ENCODE measurements around the gene C1QL1.
A peak's percentile ranks its signal among the peaks of the same experiment; 100 is the strongest.
"Not testable (repeated sequence)": the region's sequence is repeated elsewhere in the genome, so short reads cannot be mapped to it uniquely, and the experiment has no call there.

The C1QL1 gene

GRCh38 chr17:44956998-44957981 lies 10.8 kb downstream of the C1QL1 start:
- Histone ChIP-seq H3K27me3 (replicated peaks; ENCODE audit: control insufficient read depth, insufficient read depth, low read length) (peaks cover 13% of the 10 kb centered on the region), H3K9ac (ENCODE audit: low read length) (no peak overlapping the region), H3K4me3 (ENCODE audit: low read length) (no peak overlapping the region), H3K36me3 (ENCODE audit: control insufficient read depth, insufficient read depth, low read length, severe bottlenecking) (no peaks in the 10 kb centered on the region), H3K4me1 (ENCODE audit: control insufficient read depth, insufficient read depth, low read length) (no peaks in the 10 kb centered on the region), H3K9me3 (ENCODE audit: control insufficient read depth, low read length) (no peaks in the 10 kb centered on the region)
- DNase-seq (ENCODE audit: low read depth): no peak

- Histone ChIP-seq H3K27me3 (replicated peaks; ENCODE audit: control insufficient read depth, insufficient read depth, low read length) (peaks cover 13% of the 10 kb centered on the region), H3K4me3 (ENCODE audit: low read length) (no peak overlapping the region), H3K36me3 (ENCODE audit: control insufficient read depth, insufficient read depth, low read length, severe bottlenecking) (no peaks in the 10 kb centered on the region), H3K4me1 (ENCODE audit: control insufficient read depth, insufficient read depth, low read length) (no peaks in the 10 kb centered on the region), H3K9me3 (ENCODE audit: control insufficient read depth, low read length) (no peaks in the 10 kb centered on the region), H3K9ac (ENCODE audit: low read length) (no peak overlapping the region)
- DNase-seq (ENCODE audit: low read depth): no peak
Observed at GRCh38 chr17:44955674-44956425, 12.3 kb downstream of the C1QL1 start.

GRCh38 chr17:44952946-44953475 lies 15.1 kb downstream of the C1QL1 start:
- H3K36me3 ChIP-seq (ENCODE audit: control insufficient read depth, insufficient read depth, low read length, severe bottlenecking): no peaks in the 10 kb centered on the region
- H3K27me3 ChIP-seq (replicated peaks; ENCODE audit: control insufficient read depth, insufficient read depth, low read length): peaks cover 11% of the 10 kb centered on the region
- no peaks in the 10 kb centered on the region for H3K9me3 ChIP-seq (ENCODE audit: control insufficient read depth, low read length)
- H3K4me3 ChIP-seq (ENCODE audit: low read length): no peak overlapping the region
- no peak overlapping the region for H3K9ac ChIP-seq (ENCODE audit: low read length)
- no peak for DNase-seq (ENCODE audit: low read depth)
- H3K4me1 ChIP-seq (ENCODE audit: control insufficient read depth, insufficient read depth, low read length): peaks cover 4% of the 10 kb centered on the region

- Histone ChIP-seq H3K27me3 (replicated peaks; ENCODE audit: control insufficient read depth, insufficient read depth, low read length) (no peaks in the 10 kb centered on the region), H3K9ac (ENCODE audit: low read length) (peak overlapping the region; percentile 88), H3K36me3 (ENCODE audit: control insufficient read depth, insufficient read depth, low read length, severe bottlenecking) (no peaks in the 10 kb centered on the region), H3K4me1 (ENCODE audit: control insufficient read depth, insufficient read depth, low read length) (peaks cover 9% of the 10 kb centered on the region), H3K4me3 (ENCODE audit: low read length) (peak overlapping the region; percentile 96), H3K9me3 (ENCODE audit: control insufficient read depth, low read length) (no peaks in the 10 kb centered on the region)
- DNase-seq (ENCODE audit: low read depth): no peak
Observed at GRCh38 chr17:44948315-44948795, 19.7 kb downstream of the C1QL1 start.

GRCh38 chr17:44947461-44948314 lies 20.4 kb downstream of the C1QL1 start, which contains the start of gene KIF18B:
TSS of gene KIF18B (minus strand) at chr17:44947773. CDS start at chr17:44936344, 11,429 bp downstream.
- Histone ChIP-seq H3K27me3 (replicated peaks; ENCODE audit: control insufficient read depth, insufficient read depth, low read length) (no peaks in the 10 kb centered on the region), H3K4me1 (ENCODE audit: control insufficient read depth, insufficient read depth, low read length) (peaks cover 9% of the 10 kb centered on the region), H3K4me3 (ENCODE audit: low read length) (peak within 1 kb of the TSS; percentile 96), H3K9ac (ENCODE audit: low read length) (peak within 1 kb of the TSS; percentile 88), H3K9me3 (ENCODE audit: control insufficient read depth, low read length) (no peaks in the 10 kb centered on the region), H3K36me3 (ENCODE audit: control insufficient read depth, insufficient read depth, low read length, severe bottlenecking) (no peaks in the 10 kb centered on the region)
- DNase-seq (ENCODE audit: low read depth): peak; percentile 97

- not testable (repeated sequence) for H3K4me3 ChIP-seq (ENCODE audit: low read length)
Observed at GRCh38 chr17:44945652-44946051, 22.5 kb downstream of the C1QL1 start.

GRCh38 chr17:44942456-44942855 lies 25.6 kb downstream of the C1QL1 start:
- no peaks in the 10 kb centered on the region for H3K36me3 ChIP-seq (ENCODE audit: control insufficient read depth, insufficient read depth, low read length, severe bottlenecking)
- peaks cover 6% of the 10 kb centered on the region for H3K9me3 ChIP-seq (ENCODE audit: control insufficient read depth, low read length)
- DNase-seq (ENCODE audit: low read depth): no peak
- H3K4me1 ChIP-seq (ENCODE audit: control insufficient read depth, insufficient read depth, low read length): peaks cover 3% of the 10 kb centered on the region
- H3K27me3 ChIP-seq (replicated peaks; ENCODE audit: control insufficient read depth, insufficient read depth, low read length): no peaks in the 10 kb centered on the region
- no peak overlapping the region for H3K4me3 ChIP-seq (ENCODE audit: low read length)
- H3K9ac ChIP-seq (ENCODE audit: low read length): no peak overlapping the region

More at GRCh38 chr17:44945652-44946051, 22.5 kb downstream of the C1QL1 start:
- H3K9ac ChIP-seq (ENCODE audit: low read length); H3K27me3 ChIP-seq (replicated peaks; ENCODE audit: control insufficient read depth, insufficient read depth, low read length); DNase-seq (ENCODE audit: low read depth); H3K4me1 ChIP-seq (ENCODE audit: control insufficient read depth, insufficient read depth, low read length); H3K9me3 ChIP-seq (ENCODE audit: control insufficient read depth, low read length); H3K36me3 ChIP-seq (ENCODE audit: control insufficient read depth, insufficient read depth, low read length, severe bottlenecking): not testable (repeated sequence)

- Histone ChIP-seq H3K9ac (ENCODE audit: low read length) (no peak overlapping the region), H3K4me3 (ENCODE audit: low read length) (no peak overlapping the region), H3K27me3 (replicated peaks; ENCODE audit: control insufficient read depth, insufficient read depth, low read length) (no peaks in the 10 kb centered on the region), H3K4me1 (ENCODE audit: control insufficient read depth, insufficient read depth, low read length) (peaks cover 3% of the 10 kb centered on the region), H3K9me3 (ENCODE audit: control insufficient read depth, low read length) (peaks cover 6% of the 10 kb centered on the region), H3K36me3 (ENCODE audit: control insufficient read depth, insufficient read depth, low read length, severe bottlenecking) (no peaks in the 10 kb centered on the region)
- DNase-seq (ENCODE audit: low read depth): no peak
Observed at GRCh38 chr17:44941712-44942331, 26.3 kb downstream of the C1QL1 start.

- H3K4me1 ChIP-seq (ENCODE audit: control insufficient read depth, insufficient read depth, low read length): no peaks in the 10 kb centered on the region
- H3K27me3 ChIP-seq (replicated peaks; ENCODE audit: control insufficient read depth, insufficient read depth, low read length): no peaks in the 10 kb centered on the region
- DNase-seq (ENCODE audit: low read depth): no peak
- peaks cover 6% of the 10 kb centered on the region for H3K9me3 ChIP-seq (ENCODE audit: control insufficient read depth, low read length)
- no peaks in the 10 kb centered on the region for H3K36me3 ChIP-seq (ENCODE audit: control insufficient read depth, insufficient read depth, low read length, severe bottlenecking)
- no peak overlapping the region for H3K9ac ChIP-seq (ENCODE audit: low read length)
- H3K4me3 ChIP-seq (ENCODE audit: low read length): no peak overlapping the region
Observed at GRCh38 chr17:44940768-44941167, 27.3 kb downstream of the C1QL1 start.

GRCh38 chr17:44940317-44940716 lies 27.8 kb downstream of the C1QL1 start:
- H3K36me3 ChIP-seq (ENCODE audit: control insufficient read depth, insufficient read depth, low read length, severe bottlenecking): no peaks in the 10 kb centered on the region
- H3K9ac ChIP-seq (ENCODE audit: low read length): no peak overlapping the region
- DNase-seq (ENCODE audit: low read depth): no peak
- no peak overlapping the region for H3K4me3 ChIP-seq (ENCODE audit: low read length)
- peaks cover 6% of the 10 kb centered on the region for H3K9me3 ChIP-seq (ENCODE audit: control insufficient read depth, low read length)
- H3K4me1 ChIP-seq (ENCODE audit: control insufficient read depth, insufficient read depth, low read length): no peaks in the 10 kb centered on the region
- H3K27me3 ChIP-seq (replicated peaks; ENCODE audit: control insufficient read depth, insufficient read depth, low read length): no peaks in the 10 kb centered on the region
